Keratinocyte (primary cell): Measurements from ENCODE around the gene THRAP3.

Experiments used
- CTCF ChIP-seq, 3 experiments: IDR thresholded peaks in 1 of 3; conservative IDR thresholded peaks in 1 of 3; optimal IDR thresholded peaks in 1 of 3; 2 replicates in 2 of 3; 3 replicates in 1 of 3; pipeline versions ENCODE3 to v1.5.1; 2011; ENCODE audit warnings: low read length in 3 of 3, mild to moderate bottlenecking in 3 of 3, moderate library complexity in 2 of 3, control low read depth in 1 of 3, inconsistent platforms in 1 of 3; ENCODE audit not compliant: insufficient read depth in 2 of 3; ENCODE audit errors: extremely low read depth in 1 of 3
- EZH2 ChIP-seq: IDR thresholded peaks from one replicate; pipeline ENCODE4 v1.6.1; 2012; ENCODE audit warnings: inconsistent platforms, mild to moderate bottlenecking, low read length, moderate library complexity

GRCh38 chr1:36175137-36176095, 48.8 kb upstream of the THRAP3 start:
- TF ChIP-seq CTCF (optimal IDR thresholded peaks at IDR 0.05 in 1 of 3, IDR thresholded peaks at IDR 0.05 in 1 of 3, conservative IDR thresholded peaks at IDR 0.05 in 1 of 3; ENCODE audit: extremely low read depth in 1 of 3, insufficient read depth in 2 of 3, low read length in 3 of 3) (no peak), EZH2 (no peak)
